Measurements from ENCODE around the gene CKS1B. TPM values are rescaled to one million over a fixed set of nuclear protein-coding genes. Genes with fewer than 3 reads are reported as not detected.
A peak's percentile ranks its signal among the peaks of the same experiment; 100 is the strongest.

The CKS1B gene
- total and polyA plus RNA-seq, 10 donors = 15.7 to 51.5 (median 27.5) TPM

DNA sequence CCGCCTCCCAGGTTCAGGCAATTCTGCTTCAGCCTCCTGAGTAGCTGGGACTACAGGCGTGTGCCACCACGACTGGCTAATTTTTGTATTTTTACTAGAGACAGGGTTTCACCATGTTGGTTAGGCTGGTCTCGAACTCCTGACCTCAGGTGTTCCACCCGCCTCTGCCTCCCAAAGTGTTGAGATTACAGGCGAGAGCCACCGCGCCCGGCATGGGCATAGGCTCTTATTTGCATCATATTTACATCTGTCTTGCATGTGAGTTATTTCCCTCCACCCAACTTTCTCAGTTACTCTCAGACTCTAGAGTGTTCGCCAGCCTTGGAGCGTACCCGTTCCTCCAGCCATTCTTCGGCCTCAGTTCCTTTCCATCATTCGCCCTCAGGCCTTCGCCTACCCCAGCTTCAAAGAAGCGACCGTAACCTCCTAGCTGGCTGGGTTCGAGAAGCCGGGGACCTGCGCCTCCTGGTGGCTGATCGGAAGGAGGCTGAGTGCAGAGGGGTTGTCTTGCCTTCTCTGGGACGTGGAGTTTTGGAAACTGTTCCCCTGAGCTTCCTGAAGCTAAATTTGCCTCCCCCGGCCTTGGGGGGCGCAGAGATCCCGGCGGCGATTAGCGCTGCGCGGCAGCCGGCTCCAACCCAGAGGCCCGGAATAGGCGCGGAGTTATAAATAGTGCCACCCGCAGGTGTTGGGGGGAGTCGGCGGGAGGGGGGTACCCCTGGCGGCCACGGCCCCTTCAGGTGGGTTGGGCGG lies 24.5 kb downstream of the CKS1B start:
- WGBS, 5 donors = 11 to 12% (median 11%) methylated on average over 36 to 40 of the region's 40 CpGs
- TF ChIP-seq POLR2AphosphoS5 (IDR thresholded peaks at IDR 0.05) (peak; percentile 51 to 75 (median 74)), POLR2A (IDR thresholded peaks at IDR 0.05) (no peak)
- TF ChIP-seq, protein P1, sequence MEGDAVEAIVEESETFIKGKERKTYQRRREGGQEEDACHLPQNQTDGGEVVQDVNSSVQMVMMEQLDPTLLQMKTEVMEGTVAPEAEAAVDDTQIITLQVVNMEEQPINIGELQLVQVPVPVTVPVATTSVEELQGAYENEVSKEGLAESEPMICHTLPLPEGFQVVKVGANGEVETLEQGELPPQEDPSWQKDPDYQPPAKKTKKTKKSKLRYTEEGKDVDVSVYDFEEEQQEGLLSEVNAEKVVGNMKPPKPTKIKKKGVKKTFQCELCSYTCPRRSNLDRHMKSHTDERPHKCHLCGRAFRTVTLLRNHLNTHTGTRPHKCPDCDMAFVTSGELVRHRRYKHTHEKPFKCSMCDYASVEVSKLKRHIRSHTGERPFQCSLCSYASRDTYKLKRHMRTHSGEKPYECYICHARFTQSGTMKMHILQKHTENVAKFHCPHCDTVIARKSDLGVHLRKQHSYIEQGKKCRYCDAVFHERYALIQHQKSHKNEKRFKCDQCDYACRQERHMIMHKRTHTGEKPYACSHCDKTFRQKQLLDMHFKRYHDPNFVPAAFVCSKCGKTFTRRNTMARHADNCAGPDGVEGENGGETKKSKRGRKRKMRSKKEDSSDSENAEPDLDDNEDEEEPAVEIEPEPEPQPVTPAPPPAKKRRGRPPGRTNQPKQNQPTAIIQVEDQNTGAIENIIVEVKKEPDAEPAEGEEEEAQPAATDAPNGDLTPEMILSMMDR (IDR thresholded peaks at IDR 0.05 in 8 of 11, conservative IDR thresholded peaks at IDR 0.05 in 3 of 11) = peak; percentile 44 to 89 (median 84)
- Histone ChIP-seq H3K27me3 (replicated peaks in 1 of 7) (no peaks in the 10 kb centered on the region), H3K4me3 (peak overlapping the region; percentile 30 to 90 (median 78)), H3K4me1 (peaks cover 17 to 79% (median 35%) of the 10 kb centered on the region in 6 donors), H3K36me3 (no peaks in the 10 kb centered on the region), H3K9me3 (no peaks in the 10 kb centered on the region), H3K27ac (peak overlapping the region in 7 of 8 donors; percentile 89 to 99 (median 95))
- peak; percentile 90 for DNase-seq
- intact Hi-C loops (cut with DNase I; ENCODE audit: low total_unique reads) = no loop called here

DNA sequence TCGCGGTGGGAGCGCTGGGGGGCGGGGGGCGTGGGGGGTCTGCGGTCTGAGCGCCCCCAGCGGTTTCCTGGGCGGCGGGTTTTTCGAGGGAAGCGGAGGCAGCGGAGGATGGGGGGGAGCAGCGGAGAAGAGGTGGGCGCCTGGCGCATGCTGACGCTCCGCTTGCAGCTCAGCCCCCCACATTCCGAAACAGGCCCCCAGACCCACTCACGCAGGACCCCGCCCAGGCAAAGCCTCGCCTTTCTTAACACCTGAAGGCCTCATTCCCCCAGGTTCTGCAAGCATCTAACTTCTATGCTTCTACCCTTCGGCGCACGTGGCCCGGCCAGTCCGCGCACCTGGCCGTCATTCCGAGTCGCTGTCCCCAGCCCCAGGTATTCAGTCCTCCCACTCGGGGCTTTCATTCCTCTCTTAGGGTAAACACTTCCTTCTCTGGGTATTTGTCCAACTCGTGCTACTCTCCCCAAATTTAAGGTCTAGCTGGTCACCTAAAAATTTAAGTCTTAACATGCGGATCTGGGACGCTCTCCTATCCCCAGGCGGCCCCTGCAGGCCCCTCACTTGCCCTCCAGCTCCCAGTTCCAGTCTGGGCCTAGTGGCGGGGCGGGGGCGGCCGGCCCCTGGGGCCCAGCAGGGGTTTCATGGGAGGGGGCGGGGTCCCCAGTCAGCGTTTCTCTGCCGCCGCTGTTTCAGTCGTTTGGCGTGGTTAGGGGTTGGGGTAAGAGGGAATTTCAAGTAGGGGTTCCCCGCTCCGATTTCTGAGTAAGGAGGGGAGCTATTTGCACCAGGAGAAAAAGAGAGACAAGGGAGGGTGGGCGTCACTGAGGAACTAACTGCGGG lies 25.3 kb downstream of the CKS1B start:
- peak; percentile 85 for DNase-seq
- intact Hi-C loops (cut with DNase I; ENCODE audit: low total_unique reads) = loop anchor here (5.0 to 10.0 kb wide), 2 partner anchors 37 to 65 kb away; partner anchors contain the start of genes EFNA4 and PYGO2
- Histone ChIP-seq H3K36me3 (no peaks in the 10 kb centered on the region), H3K4me1 (peaks cover 23 to 85% (median 43%) of the 10 kb centered on the region in 6 donors), H3K4me3 (peak overlapping the region; percentile 30 to 90 (median 78)), H3K27ac (peak overlapping the region; percentile 63 to 99 (median 95)), H3K27me3 (replicated peaks in 1 of 7) (no peaks in the 10 kb centered on the region), H3K9me3 (no peaks in the 10 kb centered on the region)
- TF ChIP-seq POLR2AphosphoS5 (IDR thresholded peaks at IDR 0.05) (no peak), POLR2A (IDR thresholded peaks at IDR 0.05) (no peak)
- TF ChIP-seq, protein P1 (IDR thresholded peaks at IDR 0.05 in 8 of 11, conservative IDR thresholded peaks at IDR 0.05 in 3 of 11) = no peak
- 1% methylated on average over 38 to 50 of the region's 50 CpGs for WGBS, 5 donors

DNA sequence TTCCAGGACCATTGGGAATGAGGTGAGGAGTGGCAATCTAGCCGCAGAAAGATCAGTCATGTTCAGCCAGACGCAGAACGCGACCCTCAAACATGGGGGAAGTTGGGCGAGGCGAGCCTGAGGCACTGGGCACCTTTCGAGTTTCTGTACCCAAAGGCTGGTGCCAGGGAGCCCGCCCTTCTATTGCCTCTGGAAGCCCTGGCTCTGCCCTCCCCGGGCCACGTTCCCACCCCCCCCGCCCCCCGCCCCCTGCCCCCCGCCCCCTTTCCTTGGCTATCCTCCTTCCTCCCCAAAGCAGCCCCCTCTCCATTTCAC lies 25.9 kb downstream of the CKS1B start:
- H3K4me3 ChIP-seq = peak overlapping the region; percentile 30 to 90 (median 78)
- peaks cover 28 to 86% (median 49%) of the 10 kb centered on the region in 6 donors for H3K4me1 ChIP-seq
- H3K27me3 ChIP-seq (replicated peaks in 1 of 7) = no peaks in the 10 kb centered on the region
- WGBS, 5 donors = 0 to 2% (median 0%) methylated on average over 7 to 12 of the region's 13 CpGs
- no peaks in the 10 kb centered on the region for H3K9me3 ChIP-seq
- TF ChIP-seq, protein P1 (IDR thresholded peaks at IDR 0.05 in 8 of 11, conservative IDR thresholded peaks at IDR 0.05 in 3 of 11) = no peak
- TF ChIP-seq POLR2A (IDR thresholded peaks at IDR 0.05) (no peak), POLR2AphosphoS5 (IDR thresholded peaks at IDR 0.05) (no peak)
- peak; percentile 85 for DNase-seq
- intact Hi-C loops (cut with DNase I; ENCODE audit: low total_unique reads) = loop anchor here (5.0 to 10.0 kb wide), 2 partner anchors 38 to 64 kb away; partner anchors contain the start of genes EFNA4 and PYGO2
- peak overlapping the region; percentile 89 to 99 (median 95) for H3K27ac ChIP-seq
- H3K36me3 ChIP-seq = no peaks in the 10 kb centered on the region

Data from spleen (tissue), 11 donors.